ENCODE data around the gene PDZRN4.

DNA sequence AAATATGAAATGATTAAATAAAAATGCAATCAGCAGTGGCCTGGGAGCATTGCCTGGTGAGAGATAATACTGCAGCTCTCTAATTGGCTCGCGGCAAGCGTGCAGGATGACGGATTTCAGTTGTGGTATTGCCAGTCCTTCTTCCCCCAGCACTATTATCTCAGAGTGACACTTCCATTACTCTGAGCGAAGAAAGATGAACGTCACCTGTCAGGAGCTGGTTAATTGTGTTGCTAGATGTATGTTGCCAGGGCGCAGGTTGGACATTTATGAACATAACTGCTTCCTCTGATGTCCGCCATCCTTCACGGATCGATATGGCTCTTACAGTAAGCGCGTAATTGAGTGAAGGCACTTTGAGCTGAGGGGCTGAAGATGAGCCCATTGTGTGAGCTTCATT lies 374.9 kb downstream of the PDZRN4 start:
- no peak for TF ChIP-seq POLR2A (IDR thresholded peaks at IDR 0.05)
- no peak for TF ChIP-seq POLR2AphosphoS5 (IDR thresholded peaks at IDR 0.05)

Data from spleen (tissue), 3 donors.